Activated effector memory CD4-positive, alpha-beta T cell treated with anti-CD3 and anti-CD28 coated beads, Interleukin-2, amount 50 U/mL, for 16 hours (primary cell): Measurements from ENCODE around the gene ADAM22.

Experiments
- DNase-seq: peaks from one replicate; pipeline ENCODE4 v3.0.0-alpha.2; 2020

The ADAM22 gene

GRCh38 chr7:87959336-87959735, 25.3 kb downstream of the ADAM22 start:
- no peak for DNase-seq

- DNase-seq: no peak
Measured at GRCh38 chr7:87960239-87960638, 26.2 kb downstream of the ADAM22 start.

GRCh38 chr7:87961754-87962153, 27.7 kb downstream of the ADAM22 start:
- no peak for DNase-seq

- DNase-seq: no peak
Measured at GRCh38 chr7:87966271-87966670, 32.2 kb downstream of the ADAM22 start.

- no peak for DNase-seq
Measured at GRCh38 chr7:87968021-87968420, 34.0 kb downstream of the ADAM22 start.

- no peak for DNase-seq
Measured at GRCh38 chr7:87982116-87982515, 48.1 kb downstream of the ADAM22 start.

GRCh38 chr7:87984088-87984487, 50.0 kb downstream of the ADAM22 start:
- no peak for DNase-seq

GRCh38 chr7:87993269-87993668, 59.2 kb downstream of the ADAM22 start:
- DNase-seq: no peak

- DNase-seq: no peak
Measured at GRCh38 chr7:87999261-87999660, 65.2 kb downstream of the ADAM22 start.

- DNase-seq: no peak
Measured at GRCh38 chr7:88001744-88002530, 67.9 kb downstream of the ADAM22 start.

GRCh38 chr7:88002617-88003016, 68.6 kb downstream of the ADAM22 start:
- DNase-seq: no peak

GRCh38 chr7:88003581-88003980, 69.5 kb downstream of the ADAM22 start:
- no peak for DNase-seq

- no peak for DNase-seq
Measured at GRCh38 chr7:88005191-88005590, 71.1 kb downstream of the ADAM22 start.

- DNase-seq: no peak
Measured at GRCh38 chr7:88009651-88010050, 75.6 kb downstream of the ADAM22 start.

- no peak for DNase-seq
Measured at GRCh38 chr7:88012086-88012485, 78.0 kb downstream of the ADAM22 start.

GRCh38 chr7:88013981-88014380, 79.9 kb downstream of the ADAM22 start:
- no peak for DNase-seq

GRCh38 chr7:88014581-88014980, 80.5 kb downstream of the ADAM22 start:
- DNase-seq: no peak

GRCh38 chr7:88015309-88015708, 81.3 kb downstream of the ADAM22 start:
- no peak for DNase-seq

- DNase-seq: no peak
Measured at GRCh38 chr7:88018501-88018900, 84.5 kb downstream of the ADAM22 start.

- no peak for DNase-seq
Measured at GRCh38 chr7:88020953-88021665, 87.1 kb downstream of the ADAM22 start.

- DNase-seq: no peak
Measured at GRCh38 chr7:88027724-88028123, 93.7 kb downstream of the ADAM22 start.

GRCh38 chr7:88034083-88034695, 100.1 kb downstream of the ADAM22 start:
- no peak for DNase-seq

- no peak for DNase-seq
Measured at GRCh38 chr7:88037050-88037449, 103.0 kb downstream of the ADAM22 start.

- DNase-seq: no peak
Measured at GRCh38 chr7:88040694-88041093, 106.6 kb downstream of the ADAM22 start.
